ENCODE measurements around the gene COL23A1. TPM values are rescaled to one million over a fixed set of nuclear protein-coding genes. Genes with fewer than 3 reads are reported as not detected.

COL23A1 gene
- total RNA-seq, 4 donors from 2014 or later = 0.83 to 1.8 (median 1.5) TPM

- DNase-seq (ENCODE audit: extremely low spot score) = no peak
- Histone ChIP-seq H3K36me3 (no peaks in the 10 kb centered on the region), H3K27me3 (no peaks in the 10 kb centered on the region), H3K4me3 (no peak overlapping the region), H3K4me1 (peaks cover 21 to 29% (median 24%) of the 10 kb centered on the region in 4 donors), H3K9me3 (no peaks in the 10 kb centered on the region), H3K27ac (replicated peaks in 1 of 4) (no peak overlapping the region)
- intact Hi-C loops (cut with DNase I) = loop anchor here (10.0 kb wide), 1 partner anchor 189 kb away; no protein-coding TSS in a partner anchor
- TF ChIP-seq EP300 (IDR thresholded peaks at IDR 0.05) (no peak), POLR2A (IDR thresholded peaks at IDR 0.05; ENCODE audit: low read depth) (no peak), CTCF (IDR thresholded peaks at IDR 0.05) (no peak), POLR2AphosphoS5 (IDR thresholded peaks at IDR 0.05) (no peak)
- 87% methylated on average over 23 of the region's 30 CpGs for WGBS
Observed at GRCh38 chr5:178463321-178464155, 126.7 kb downstream of the COL23A1 start.

- 92% methylated on average over 13 of the region's 13 CpGs for WGBS
- peaks cover 14 to 22% (median 17%) of the 10 kb centered on the region in 4 donors for H3K4me1 ChIP-seq
- TF ChIP-seq EP300 (IDR thresholded peaks at IDR 0.05) (no peak), POLR2A (IDR thresholded peaks at IDR 0.05; ENCODE audit: low read depth) (no peak)
- no peaks in the 10 kb centered on the region for H3K36me3 ChIP-seq
- intact Hi-C loops (cut with DNase I) = loop anchor here (10.0 kb wide), 1 partner anchor 188 kb away; no protein-coding TSS in a partner anchor
- no peak for DNase-seq (ENCODE audit: extremely low spot score)
- H3K4me3 ChIP-seq = no peak overlapping the region
- no peak overlapping the region for H3K27ac ChIP-seq (replicated peaks in 1 of 4)
- H3K27me3 ChIP-seq = no peaks in the 10 kb centered on the region
- no peaks in the 10 kb centered on the region for H3K9me3 ChIP-seq
Observed at GRCh38 chr5:178462816-178463215, 127.4 kb downstream of the COL23A1 start.

GRCh38 chr5:178462076-178462475, 128.1 kb downstream of the COL23A1 start:
- no peaks in the 10 kb centered on the region for H3K9me3 ChIP-seq
- TF ChIP-seq POLR2A (IDR thresholded peaks at IDR 0.05; ENCODE audit: low read depth) (no peak), EP300 (IDR thresholded peaks at IDR 0.05) (no peak), POLR2AphosphoS5 (IDR thresholded peaks at IDR 0.05) (no peak), CTCF (IDR thresholded peaks at IDR 0.05) (no peak)
- DNase-seq (ENCODE audit: extremely low spot score) = no peak
- peaks cover 6 to 15% (median 10%) of the 10 kb centered on the region in 4 donors for H3K4me1 ChIP-seq
- no peak overlapping the region for H3K27ac ChIP-seq (replicated peaks in 1 of 4)
- intact Hi-C loops (cut with DNase I) = loop anchor here (10.0 kb wide), 1 partner anchor 187 kb away; no protein-coding TSS in a partner anchor
- no peak overlapping the region for H3K4me3 ChIP-seq
- H3K27me3 ChIP-seq = no peaks in the 10 kb centered on the region
- no peaks in the 10 kb centered on the region for H3K36me3 ChIP-seq

- Histone ChIP-seq H3K4me1 (peaks cover 4 to 12% (median 8%) of the 10 kb centered on the region in 4 donors), H3K4me3 (no peak overlapping the region), H3K27me3 (no peaks in the 10 kb centered on the region), H3K27ac (replicated peaks in 1 of 4) (no peak overlapping the region), H3K36me3 (no peaks in the 10 kb centered on the region), H3K9me3 (no peaks in the 10 kb centered on the region)
- intact Hi-C loops (cut with DNase I) = loop anchor here (2.0 to 10.0 kb wide), 2 partner anchors 90 to 186 kb away; no protein-coding TSS in a partner anchor
- WGBS = 37% methylated on average over 9 of the region's 12 CpGs
- TF ChIP-seq POLR2AphosphoS5 (IDR thresholded peaks at IDR 0.05) = peak in 1 of 2 donors; percentile 55
- peak; percentile 68 to 84 (median 75) for TF ChIP-seq CTCF (IDR thresholded peaks at IDR 0.05)
- TF ChIP-seq EP300 (IDR thresholded peaks at IDR 0.05) = no peak
- TF ChIP-seq POLR2A (IDR thresholded peaks at IDR 0.05; ENCODE audit: low read depth) = no peak
- no peak for DNase-seq (ENCODE audit: extremely low spot score)
Observed at GRCh38 chr5:178461004-178461730, 129.0 kb downstream of the COL23A1 start.

- intact Hi-C loops (cut with DNase I) = loop anchor here (2.0 to 10.0 kb wide), 2 partner anchors 90 to 186 kb away; no protein-coding TSS in a partner anchor
- DNase-seq (ENCODE audit: extremely low spot score) = no peak
Observed at GRCh38 chr5:178460598-178460997, 129.6 kb downstream of the COL23A1 start.

More at GRCh38 chr5:178460598-178460997, 129.6 kb downstream of the COL23A1 start:
- no peak overlapping the region for H3K27ac ChIP-seq (replicated peaks in 1 of 4)
- WGBS = 53% methylated on average over 5 of the region's 5 CpGs
- TF ChIP-seq EP300 (IDR thresholded peaks at IDR 0.05) (no peak), CTCF (IDR thresholded peaks at IDR 0.05) (no peak), POLR2A (IDR thresholded peaks at IDR 0.05; ENCODE audit: low read depth) (no peak), POLR2AphosphoS5 (IDR thresholded peaks at IDR 0.05) (no peak)
- H3K9me3 ChIP-seq = no peaks in the 10 kb centered on the region
- no peaks in the 10 kb centered on the region for H3K27me3 ChIP-seq
- no peaks in the 10 kb centered on the region for H3K36me3 ChIP-seq
- peaks cover 4 to 12% (median 8%) of the 10 kb centered on the region in 4 donors for H3K4me1 ChIP-seq
- H3K4me3 ChIP-seq = no peak overlapping the region
